Right lobe of liver (tissue), 6 donors: ENCODE measurements around the gene PLEKHG3. TPM values are rescaled to one million over a fixed set of nuclear protein-coding genes. Genes with fewer than 3 reads are reported as not detected.
"Not testable (repeated sequence)": the region's sequence is repeated elsewhere in the genome, so short reads cannot be mapped to it uniquely, and the experiment has no call there.

Experiments
- ATAC-seq, 4 donors: fragments of 200-7000 bp; cut with Tn5 transposase; one replicate each; pipeline ENCODE4 v1.9.1; 2020; ENCODE audit warnings: mild to moderate bottlenecking in 4 of 4, moderate library complexity in 4 of 4
- DNase-seq, 3 donors: peaks; one replicate each; pipeline ENCODE4 v3.0.0-alpha.2; 2020
- H3K27ac ChIP-seq, 3 donors: fragments of 200-600 bp; one replicate each; pipeline ENCODE4 v1.8.0; 2022
- H3K27me3 ChIP-seq, 2 donors: fragments of 200-600 bp; one replicate each; pipeline ENCODE4 v1.8.0; 2022
- H3K36me3 ChIP-seq, 4 donors: fragments of 200-600 bp; sonication (generic) in 1 of 4; one replicate each; pipeline versions ENCODE4 v1.5.1 to v1.8.0; 2017 to 2022; ENCODE audit warnings: control low read depth in 1 of 4
- H3K4me1 ChIP-seq, 4 donors: fragments of 200-600 bp; sonication (generic) in 1 of 4; one replicate each; pipeline versions ENCODE4 v1.5.1 to v1.8.0; 2017 to 2022; ENCODE audit warnings: control low read depth in 1 of 4
- H3K4me3 ChIP-seq, 3 donors: fragments of 200-600 bp; one replicate each; pipeline ENCODE4 v1.8.0; 2022
- H3K9me3 ChIP-seq, 4 donors: fragments of 200-600 bp; sonication (generic) in 1 of 4; one replicate each; pipeline versions ENCODE4 v1.5.1 to v1.8.0; 2017 to 2022; ENCODE audit warnings: control low read depth in 1 of 4
- CTCF ChIP-seq, 4 donors: fragments of 200-600 bp in 3 of 4; fragments of 450-650 bp in 1 of 4; IDR thresholded peaks; one replicate each; pipeline versions ENCODE4 v1.5.1 to v1.8.0; 2016 to 2022; ENCODE audit warnings: antibody characterized with exemption in 4 of 4, mild to moderate bottlenecking in 2 of 4
- POLR2A ChIP-seq: fragments of 450-650 bp; IDR thresholded peaks from one replicate; pipeline ENCODE4 v1.6.1; 2017; ENCODE audit warnings: antibody characterized with exemption, mild to moderate bottlenecking
- WGBS: methylation state at CpG from one replicate; pipeline ENCODE4 v1.1.6; 2018; ENCODE audit warnings: low coverage, low lambda C conversion rate; ENCODE audit not compliant: insufficient coverage; ENCODE audit errors: missing lambda C conversion rate; 5-methylcytosine and 5-hydroxymethylcytosine counted together
- intact Hi-C, 2 donors: fragments of 100-400 bp; cut with DNase I; formaldehyde crosslinking; loops; one replicate each; pipeline versions ENCODE4 v1.11.2 to v1.14.1; 2022
- total RNA-seq, 6 experiments: library from RNA; depleted of rRNA in 2 of 6; stranded (reverse); fragments of >200 nt in 2 of 6; fragmentation: NEBNext Ultra II Directional in 3 of 6; extraction: Animal tissue kit (Norgen Biotek cat#: 25700) in 3 of 6; gene quantifications; one replicate each; pipeline versions ENCODE4 v1.1.0 to v1.2.4, GENCODE V29; 2016 to 2023
- donor health status: DM: no; HTN: yes; CAD: no.
- donor health status: DM: no; HTN: no; CAD: no.
- donor health status: DM: no; HTN: no; CAD: no.
- donor health status: DM: no; HTN: yes; CAD: no.
- donor health status: DM: no; HTN: yes; CAD: no.

PLEKHG3 gene
- total RNA-seq, 6 experiments from 2014 or later: 25.4 to 49.1 (median 28.0) TPM

- Histone ChIP-seq H3K4me1 (no peaks in the 10 kb centered on the region), H3K4me3 (no peak overlapping the region), H3K27ac (no peak overlapping the region), H3K36me3 (no peaks in the 10 kb centered on the region), H3K9me3 (no peaks in the 10 kb centered on the region), H3K27me3 (no peaks in the 10 kb centered on the region)
- peak in 1 of 3 donors; percentile 31 for DNase-seq
- TF ChIP-seq POLR2A (no peak), CTCF (IDR thresholded peaks at IDR 0.05) (no peak)
- intact Hi-C loops: no loop called here
- ATAC-seq: no peak
- 75% methylated on average over 7 of the region's 7 CpGs for WGBS
These were observed 15.4 kb upstream of the PLEKHG3 start for GRCh38 chr14:64688811-64689281.

GRCh38 chr14:64689289-64689688 is 14.9 kb upstream of the PLEKHG3 start:
- 32% methylated on average over 3 of the region's 3 CpGs for WGBS
- H3K27ac ChIP-seq: no peak overlapping the region
- ATAC-seq: no peak
- H3K4me3 ChIP-seq: no peak overlapping the region
- DNase-seq: no peak
- intact Hi-C loops: no loop called here
- no peak for TF ChIP-seq CTCF (IDR thresholded peaks at IDR 0.05)
- TF ChIP-seq POLR2A: no peak
- H3K36me3 ChIP-seq: no peaks in the 10 kb centered on the region
- no peaks in the 10 kb centered on the region for H3K4me1 ChIP-seq
- H3K27me3 ChIP-seq: no peaks in the 10 kb centered on the region
- no peaks in the 10 kb centered on the region for H3K9me3 ChIP-seq

GRCh38 chr14:64690607-64691006 is 13.6 kb upstream of the PLEKHG3 start:
- H3K9me3 ChIP-seq, ATAC-seq, H3K27ac ChIP-seq, H3K4me1 ChIP-seq, H3K27me3 ChIP-seq, intact Hi-C loops, H3K36me3 ChIP-seq, DNase-seq, H3K4me3 ChIP-seq: not testable (repeated sequence)
- WGBS: 84% methylated on average over 4 of the region's 6 CpGs

- ATAC-seq (no peak), DNase-seq (no peak)
- no peaks in the 10 kb centered on the region for H3K36me3 ChIP-seq
- 89% methylated on average over 2 of the region's 2 CpGs for WGBS
- H3K4me3 ChIP-seq: no peak overlapping the region
- no peaks in the 10 kb centered on the region for H3K4me1 ChIP-seq
- no peaks in the 10 kb centered on the region for H3K9me3 ChIP-seq
- no peak overlapping the region for H3K27ac ChIP-seq
- intact Hi-C loops: no loop called here
- TF ChIP-seq POLR2A (no peak), CTCF (IDR thresholded peaks at IDR 0.05) (no peak)
- no peaks in the 10 kb centered on the region for H3K27me3 ChIP-seq
These were observed 12.8 kb upstream of the PLEKHG3 start for GRCh38 chr14:64691376-64691775.

- Histone ChIP-seq H3K27me3 (no peaks in the 10 kb centered on the region), H3K4me1 (no peaks in the 10 kb centered on the region), H3K4me3 (no peak overlapping the region), H3K9me3 (no peaks in the 10 kb centered on the region), H3K36me3 (no peaks in the 10 kb centered on the region), H3K27ac (no peak overlapping the region)
- WGBS: 81% methylated on average over 4 of the region's 5 CpGs
- intact Hi-C loops: no loop called here
- DNase-seq (no peak), ATAC-seq (peak in 1 of 4 donors; percentile 50)
- TF ChIP-seq POLR2A: no peak
- no peak for TF ChIP-seq CTCF (IDR thresholded peaks at IDR 0.05)
These were observed 11.8 kb upstream of the PLEKHG3 start for GRCh38 chr14:64692189-64692985.
